RPMI7951 (cell line): ENCODE results near the gene YOD1. TPM values are rescaled to one million over a fixed set of nuclear protein-coding genes. Genes with fewer than 3 reads are reported as not detected.
A peak's percentile ranks its signal among the peaks of the same experiment; 100 is the strongest.
"Not testable (repeated sequence)": the region's sequence is repeated elsewhere in the genome, so short reads cannot be mapped to it uniquely, and the experiment has no call there.

ENCODE experiments used
- DNase-seq: peaks from one replicate; pipeline ENCODE4 v3.0.0-alpha.2; 2012; ENCODE audit warnings: low read depth
- total RNA-seq: library from RNA; depleted of rRNA; stranded (reverse); fragments of >200 nt; shearing (Covaris generic); gene quantifications from 2 replicates; pipeline ENCODE4 v1.2.3, GENCODE V29; 2014

Gene YOD1
- total RNA-seq, 1 experiment from 2014 or later, result 7.8 TPM

DNA sequence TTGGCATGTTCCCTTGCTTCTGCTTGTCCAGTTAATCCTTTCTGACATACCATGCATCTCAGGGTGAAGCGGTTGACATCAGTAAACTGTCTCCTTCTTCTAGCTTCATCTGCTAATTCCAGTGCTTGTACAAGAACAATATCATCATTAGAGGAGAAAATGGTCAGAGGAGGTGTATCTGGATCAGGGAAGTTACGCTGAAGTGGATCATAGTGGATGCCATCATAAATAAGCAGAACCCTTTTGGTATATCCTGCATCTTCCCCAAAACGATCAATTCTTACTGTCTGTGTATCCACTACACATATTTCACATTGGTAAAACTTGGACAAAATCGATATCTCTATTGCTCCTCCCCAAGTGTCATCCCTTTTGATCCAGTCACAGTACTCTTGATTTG is 2.0 kb downstream of the YOD1 start:
- no peak for DNase-seq

- DNase-seq, result no peak
Measured at GRCh38 chr1:207048041-207048440, 3.0 kb downstream of the YOD1 start.

DNA sequence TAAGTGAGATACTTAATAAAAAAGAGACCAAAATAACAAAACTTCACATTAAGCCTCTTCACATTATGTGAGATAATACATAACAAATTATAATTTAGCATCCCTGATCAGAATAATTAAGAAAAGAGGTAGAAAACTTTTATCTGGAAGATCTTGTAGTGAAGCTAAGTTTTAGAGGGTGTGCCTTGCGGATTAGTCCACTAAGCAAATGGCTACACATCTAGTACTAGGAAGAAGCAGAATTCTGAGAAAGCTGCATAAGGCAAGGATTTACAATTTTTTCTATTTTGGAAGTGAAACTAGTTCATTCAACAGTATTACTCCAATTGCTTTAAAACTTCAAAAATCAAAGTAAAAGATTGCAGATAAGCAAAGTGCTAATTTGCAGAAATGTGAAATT is 3.5 kb downstream of the YOD1 start:
- no peak for DNase-seq

DNA sequence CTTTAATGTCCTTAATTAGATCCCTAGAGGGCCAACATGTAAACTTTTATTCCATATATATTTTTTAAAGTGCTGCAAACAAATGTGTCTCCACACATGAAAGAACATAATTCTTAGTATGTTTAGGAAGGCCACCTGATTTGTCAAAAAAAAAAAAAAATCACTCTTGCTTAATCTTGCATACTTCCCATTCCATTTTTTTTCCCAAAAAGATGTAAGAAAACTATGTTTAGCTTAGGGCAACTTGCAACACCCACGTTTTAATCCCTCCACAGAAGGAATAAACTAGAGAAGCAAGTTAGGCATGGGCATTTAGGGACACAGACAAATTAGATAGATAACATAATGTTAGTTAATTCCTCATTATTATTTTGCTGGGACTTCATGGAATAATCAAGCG is 5.6 kb downstream of the YOD1 start:
- DNase-seq, result no peak

GRCh38 chr1:207041397-207041796 is 9.6 kb downstream of the YOD1 start:
- not testable (repeated sequence) for DNase-seq

DNA sequence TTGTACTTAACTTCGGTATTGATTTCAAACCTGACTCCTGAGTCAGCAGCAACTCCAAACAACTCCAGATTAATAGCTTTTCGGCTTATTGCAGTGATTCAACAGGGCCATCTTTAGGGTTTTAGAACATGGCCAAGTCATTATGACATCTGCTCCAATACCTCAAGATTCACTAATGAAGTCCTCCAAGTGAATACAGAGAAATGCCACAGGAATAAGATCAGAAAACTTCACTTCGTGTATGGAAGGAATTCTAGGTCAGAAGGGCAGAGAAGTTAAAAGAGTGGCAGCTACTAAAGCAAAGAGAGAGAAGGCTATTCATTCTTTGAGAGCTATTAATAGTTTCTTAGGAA is 10.9 kb downstream of the YOD1 start:
- DNase-seq, result no peak

DNA sequence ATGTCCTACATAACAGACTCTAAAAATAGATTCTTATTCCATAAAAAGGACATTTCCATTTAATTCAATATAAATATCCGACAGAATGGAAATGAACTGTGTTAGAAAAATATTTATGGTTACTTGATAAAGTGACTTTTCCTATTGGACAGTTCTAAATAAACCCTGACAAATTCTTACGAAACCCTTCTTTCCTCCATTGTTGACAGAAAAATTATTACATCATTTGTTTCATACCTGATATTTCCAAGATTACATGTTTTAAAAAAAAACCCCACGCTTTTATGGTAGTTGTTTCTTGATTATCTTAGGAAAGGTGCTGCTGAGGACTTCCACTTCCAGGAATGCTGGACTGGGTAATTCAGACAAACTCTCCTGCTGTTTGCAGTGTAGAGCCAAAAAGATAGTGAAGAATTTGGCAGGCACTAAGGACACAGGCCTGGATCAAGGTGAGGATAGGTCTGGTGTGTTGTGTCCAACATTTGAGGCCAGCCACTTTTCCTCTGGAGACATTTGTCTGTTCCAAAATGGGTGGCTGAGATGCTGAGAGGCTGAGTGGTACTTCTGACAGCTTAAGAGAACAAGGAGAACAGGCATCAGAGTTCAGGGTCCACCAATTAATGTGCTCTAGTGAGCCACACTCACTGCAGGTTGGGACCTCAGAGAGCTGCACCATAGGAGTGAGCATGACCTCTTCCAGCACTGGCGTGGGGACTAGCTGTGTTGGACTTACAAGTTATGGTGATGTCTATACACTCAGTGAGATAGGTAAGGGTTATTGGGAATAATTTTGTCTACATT is 11.4 kb downstream of the YOD1 start:
- no peak for DNase-seq

DNA sequence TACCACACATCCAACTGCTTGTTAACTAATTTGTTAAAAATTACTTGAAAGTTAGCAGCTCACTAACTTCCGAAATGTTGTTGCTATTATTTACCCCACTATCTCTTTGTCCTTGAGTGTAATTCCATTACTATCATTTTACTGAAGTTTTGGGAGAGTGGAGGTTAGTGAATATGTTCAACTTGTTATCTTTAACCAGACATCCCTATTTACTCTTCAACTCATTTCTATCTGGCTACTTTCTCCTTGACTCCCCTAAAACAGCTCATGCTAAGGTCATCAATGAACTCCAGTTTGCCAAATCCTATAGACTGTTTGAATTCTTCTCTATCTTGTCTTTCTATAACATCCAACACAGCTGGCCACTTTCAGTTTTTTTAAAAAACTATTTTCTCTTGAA is 14.1 kb downstream of the YOD1 start:
- no peak for DNase-seq

DNA sequence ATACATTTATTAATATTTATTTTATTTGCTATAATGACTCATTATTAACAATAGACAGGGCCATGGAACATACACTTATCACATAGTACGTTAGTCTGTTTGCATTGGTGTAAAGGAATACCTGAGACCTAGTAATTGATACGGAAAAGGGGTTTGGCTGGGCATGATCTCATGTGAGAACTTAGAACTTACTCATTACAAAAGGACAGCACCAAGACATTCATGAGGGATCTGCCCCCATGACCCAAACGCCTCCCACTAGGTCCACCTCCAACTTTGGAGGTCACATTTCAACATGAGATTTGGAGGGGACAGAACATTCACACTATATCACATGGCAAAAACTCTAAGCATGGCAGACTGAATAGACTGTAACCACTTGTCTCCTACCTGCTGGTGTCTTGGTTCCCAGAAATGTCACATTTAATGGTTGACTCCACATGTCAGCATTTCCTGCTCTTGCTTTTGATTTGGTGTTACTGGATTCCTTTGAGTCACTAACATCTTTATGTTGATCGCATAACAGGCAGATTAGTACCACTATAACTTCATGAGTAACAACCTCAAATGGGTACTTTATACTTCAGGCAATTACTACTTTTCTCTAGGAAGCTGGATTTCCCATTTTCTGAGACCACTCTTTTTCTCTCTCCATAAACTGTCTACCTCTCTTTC is 15.0 kb downstream of the YOD1 start:
- no peak for DNase-seq

DNA sequence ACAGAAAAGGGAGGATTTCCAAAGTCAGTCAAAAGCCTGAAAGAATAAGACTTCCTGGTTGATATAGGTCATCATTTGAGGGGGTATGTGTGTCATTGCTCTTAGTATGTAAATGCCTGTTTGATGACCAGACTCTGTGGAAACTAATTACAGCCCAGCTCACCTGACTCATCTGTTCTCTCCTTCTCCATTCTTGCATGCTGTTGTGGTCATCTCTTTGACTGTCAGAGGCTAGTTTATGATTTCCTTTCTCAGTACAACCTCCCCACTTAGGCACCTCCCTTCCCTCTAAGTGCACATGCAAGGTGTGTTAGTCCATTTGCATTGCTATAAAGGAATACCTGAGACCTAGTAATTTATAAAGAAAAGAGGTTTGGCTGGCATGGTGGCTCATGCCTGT is 16.0 kb downstream of the YOD1 start:
- peak; percentile 55 for DNase-seq

DNA sequence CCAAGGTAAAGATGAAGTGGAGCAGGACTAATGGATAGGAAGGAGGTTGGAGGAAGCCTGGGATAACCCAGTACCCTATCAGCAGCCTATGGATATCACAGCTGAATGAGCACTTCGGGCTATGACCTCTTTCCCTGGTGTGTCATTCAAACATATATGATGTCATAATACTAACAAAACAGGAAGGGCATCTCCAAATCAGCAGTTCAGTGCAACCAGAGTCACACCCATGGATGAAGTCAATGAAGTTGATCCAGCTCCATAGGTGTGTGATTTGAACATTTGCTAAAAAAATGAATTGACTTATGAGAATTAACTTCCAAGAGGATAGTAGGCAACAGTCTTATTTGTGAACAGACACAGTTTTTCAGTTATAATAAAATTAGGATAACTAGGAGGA is 16.8 kb downstream of the YOD1 start:
- DNase-seq, result no peak

DNA sequence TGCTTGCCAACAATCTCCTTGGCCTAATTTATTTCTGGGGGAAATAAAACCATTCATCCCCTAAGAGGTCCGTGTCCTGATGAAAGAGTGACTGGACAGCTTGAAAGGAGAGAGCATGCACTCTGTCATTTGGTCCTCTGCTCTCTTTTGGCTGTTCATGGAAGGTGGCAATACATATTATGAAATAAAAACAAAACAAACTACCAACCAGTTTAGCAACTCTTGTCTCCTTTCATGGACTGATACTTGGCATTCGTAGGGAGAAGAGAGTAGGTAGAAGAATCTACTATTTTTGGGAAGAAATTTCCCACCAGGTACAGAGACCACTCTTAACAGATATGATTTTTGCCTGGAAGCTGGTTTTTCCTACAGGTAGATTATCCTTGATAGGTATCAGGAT is 17.7 kb downstream of the YOD1 start:
- DNase-seq, result no peak

DNA sequence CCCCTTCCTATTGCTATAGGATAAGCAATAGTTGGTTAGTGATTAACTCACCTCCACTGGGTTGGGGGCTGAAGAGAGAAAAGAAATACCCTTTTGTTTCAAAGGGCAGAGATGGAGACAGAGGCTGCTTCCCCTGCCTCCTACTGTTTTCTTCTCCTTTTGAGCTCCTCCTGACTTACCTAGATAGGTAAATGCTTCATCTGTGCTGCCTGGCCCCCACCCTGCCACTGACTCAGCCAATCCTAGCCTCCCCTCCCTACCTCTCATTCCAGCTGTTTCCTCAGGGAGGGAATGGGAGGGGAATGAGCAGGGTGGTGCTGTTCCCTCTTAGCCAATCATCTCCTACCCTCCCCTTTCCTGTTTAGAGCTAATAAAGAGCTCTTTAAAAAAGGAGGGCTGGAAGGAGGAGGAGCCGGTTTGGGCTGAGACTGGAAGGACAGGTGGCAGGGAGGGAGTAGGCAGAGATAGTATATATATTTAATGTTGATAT is 18.4 kb downstream of the YOD1 start, which contains the start of gene C1orf116:
C1orf116 (minus strand) TSS at position 229 of the 490 bp plus-strand sequence. CDS start 5,158 bp downstream, outside the sequence.
- DNase-seq, result no peak

DNA sequence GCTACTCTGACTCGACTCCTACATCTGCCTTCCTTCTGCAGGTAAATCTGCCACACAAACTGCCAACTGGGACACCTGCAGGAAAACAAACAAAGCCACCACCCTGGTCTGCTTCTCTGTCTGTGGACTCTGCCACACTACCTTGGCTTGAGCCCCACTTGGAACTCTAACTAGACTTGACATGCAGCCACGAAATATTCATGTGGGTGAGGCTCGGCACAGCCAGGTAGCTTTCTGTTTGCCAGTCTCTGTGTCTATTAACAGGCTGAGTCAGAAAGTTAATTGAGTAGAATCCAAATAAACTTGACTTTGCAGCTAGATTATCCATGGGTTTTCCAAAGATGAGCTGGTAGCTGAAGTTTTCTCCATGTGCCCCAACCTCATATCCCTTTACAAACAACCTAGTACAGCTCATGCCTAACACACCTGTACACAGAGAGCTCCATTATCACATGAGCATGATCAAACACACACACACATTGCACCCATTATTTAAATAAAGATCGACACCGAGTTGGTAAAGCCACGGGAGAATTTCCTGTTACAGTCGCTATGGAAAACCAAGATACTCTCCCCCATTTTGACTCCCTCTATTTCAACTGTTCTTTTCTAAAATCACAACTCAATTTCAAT is 19.3 kb downstream of the YOD1 start:
- DNase-seq, result no peak

GRCh38 chr1:207031016-207031415 is 20.0 kb downstream of the YOD1 start:
- DNase-seq, result no peak

GRCh38 chr1:207030522-207031009 is 20.4 kb downstream of the YOD1 start:
- DNase-seq, result no peak

GRCh38 chr1:207029701-207030521 is 21.1 kb downstream of the YOD1 start:
- no peak for DNase-seq

- DNase-seq, result no peak
Measured at GRCh38 chr1:207028884-207029650, 21.9 kb downstream of the YOD1 start.

DNA sequence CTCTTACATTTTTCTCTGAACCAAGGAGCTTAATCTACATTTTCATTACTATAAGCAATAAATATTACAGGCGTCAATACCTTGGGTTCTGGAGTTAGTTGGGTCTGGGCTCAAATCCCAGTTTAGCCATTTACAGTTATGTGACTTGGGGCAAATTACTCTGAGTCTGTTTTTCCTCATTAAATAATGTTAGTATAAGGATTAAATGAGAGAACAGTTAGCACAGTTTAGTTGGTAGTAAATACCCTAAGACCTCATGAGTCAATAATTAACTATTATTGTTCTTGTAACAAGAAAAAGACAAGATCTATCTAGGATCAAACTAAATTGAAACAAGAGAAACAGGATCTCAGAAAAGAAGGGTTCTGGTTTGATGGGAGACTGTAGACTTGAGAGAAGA is 23.1 kb downstream of the YOD1 start:
- no peak for DNase-seq

- DNase-seq, result peak; percentile 64
Measured at GRCh38 chr1:207027206-207027777, 23.7 kb downstream of the YOD1 start.
